ENCODE results near the gene LSM3. TPM values are rescaled to one million over a fixed set of nuclear protein-coding genes. Genes with fewer than 3 reads are reported as not detected.

The LSM3 gene
- total RNA-seq, 1 donor from 2014 or later: 8.8 TPM

DNA sequence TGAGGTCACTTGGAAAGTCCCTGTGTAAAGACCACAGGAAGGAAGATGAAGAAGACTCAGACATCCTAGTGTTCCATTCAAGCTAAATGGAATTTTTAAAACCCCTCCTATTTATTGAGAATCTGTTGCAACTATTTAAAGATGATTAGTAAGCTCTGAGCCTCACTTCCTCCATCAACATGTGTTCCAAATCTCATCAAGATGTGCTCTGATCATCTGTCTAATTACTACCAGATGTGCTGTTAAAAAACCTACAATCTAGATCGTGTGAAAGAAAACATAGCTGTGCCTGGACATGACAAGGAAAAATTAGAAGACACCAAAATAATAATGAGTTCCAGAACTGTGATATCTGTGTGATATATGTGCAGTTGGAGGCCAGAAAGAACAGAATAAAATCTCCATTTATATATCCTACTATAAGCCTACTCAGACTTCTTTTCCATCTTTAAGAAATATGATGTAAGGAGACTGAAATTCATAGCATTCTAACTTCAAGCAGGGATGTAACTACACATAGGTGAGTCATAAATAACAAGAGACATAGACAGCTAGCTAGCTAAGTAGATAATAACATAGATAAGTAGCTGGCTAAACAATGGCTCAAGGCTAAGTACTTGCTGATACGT is 8.0 kb upstream of the LSM3 start:
- no peak for ATAC-seq
- no peak for DNase-seq

DNA sequence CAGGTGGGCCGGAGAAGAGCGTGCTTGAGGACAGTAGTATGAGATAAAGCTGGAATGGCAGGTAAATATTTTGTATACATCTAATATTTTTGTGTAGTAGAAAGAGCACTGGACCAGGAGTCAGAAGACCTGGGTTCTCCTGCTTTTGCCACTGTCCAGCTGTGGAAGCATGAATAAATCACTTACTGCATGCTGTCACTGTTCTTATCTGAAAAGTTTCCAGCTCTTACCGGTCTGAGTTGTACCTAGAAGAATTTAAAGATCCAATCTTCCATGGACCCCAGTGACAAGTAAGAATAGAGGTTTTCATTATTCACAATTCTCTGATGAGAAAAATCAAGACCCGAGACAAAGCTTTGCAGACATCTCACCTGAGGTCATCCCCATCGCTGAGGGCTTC is 6.1 kb upstream of the LSM3 start:
- intact Hi-C loops (cut with DNase I): no loop called here

More for the DNA sequence above, 8.0 kb upstream of the LSM3 start:
- no peak overlapping the region for H3K27ac ChIP-seq
- no peaks in the 10 kb centered on the region for H3K9me3 ChIP-seq
- peaks cover 9% of the 10 kb centered on the region for H3K4me1 ChIP-seq
- H3K27me3 ChIP-seq: no peaks in the 10 kb centered on the region
- peaks cover 74% of the 10 kb centered on the region for H3K36me3 ChIP-seq
- TF ChIP-seq, protein P1, sequence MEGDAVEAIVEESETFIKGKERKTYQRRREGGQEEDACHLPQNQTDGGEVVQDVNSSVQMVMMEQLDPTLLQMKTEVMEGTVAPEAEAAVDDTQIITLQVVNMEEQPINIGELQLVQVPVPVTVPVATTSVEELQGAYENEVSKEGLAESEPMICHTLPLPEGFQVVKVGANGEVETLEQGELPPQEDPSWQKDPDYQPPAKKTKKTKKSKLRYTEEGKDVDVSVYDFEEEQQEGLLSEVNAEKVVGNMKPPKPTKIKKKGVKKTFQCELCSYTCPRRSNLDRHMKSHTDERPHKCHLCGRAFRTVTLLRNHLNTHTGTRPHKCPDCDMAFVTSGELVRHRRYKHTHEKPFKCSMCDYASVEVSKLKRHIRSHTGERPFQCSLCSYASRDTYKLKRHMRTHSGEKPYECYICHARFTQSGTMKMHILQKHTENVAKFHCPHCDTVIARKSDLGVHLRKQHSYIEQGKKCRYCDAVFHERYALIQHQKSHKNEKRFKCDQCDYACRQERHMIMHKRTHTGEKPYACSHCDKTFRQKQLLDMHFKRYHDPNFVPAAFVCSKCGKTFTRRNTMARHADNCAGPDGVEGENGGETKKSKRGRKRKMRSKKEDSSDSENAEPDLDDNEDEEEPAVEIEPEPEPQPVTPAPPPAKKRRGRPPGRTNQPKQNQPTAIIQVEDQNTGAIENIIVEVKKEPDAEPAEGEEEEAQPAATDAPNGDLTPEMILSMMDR (IDR thresholded peaks at IDR 0.05): no peak
- H3K4me3 ChIP-seq: no peak overlapping the region
- intact Hi-C loops (cut with DNase I): no loop called here

DNA sequence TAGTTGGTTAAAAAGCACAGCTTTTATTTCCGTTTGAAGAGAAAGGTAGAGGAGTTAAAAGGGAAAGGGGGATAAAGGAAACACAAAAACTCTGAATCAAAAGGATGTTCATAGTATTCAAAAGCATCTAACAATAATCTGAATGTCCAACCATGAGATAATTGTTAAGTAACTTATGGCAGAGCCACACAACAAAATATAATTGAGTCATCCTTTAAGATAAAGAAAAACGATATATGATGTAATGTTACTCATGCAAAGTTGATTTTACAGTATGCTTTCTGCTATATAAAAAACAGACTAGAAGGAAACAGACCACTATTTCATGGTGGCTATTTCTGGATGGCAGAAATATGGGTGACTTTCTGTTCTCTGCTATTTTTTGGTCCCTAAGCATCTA is 4.1 kb upstream of the LSM3 start:
- no peak for ATAC-seq
- Histone ChIP-seq H3K4me3 (no peak overlapping the region), H3K36me3 (peaks cover 36% of the 10 kb centered on the region), H3K27me3 (no peaks in the 10 kb centered on the region), H3K27ac (no peak overlapping the region), H3K4me1 (peaks cover 30% of the 10 kb centered on the region), H3K9me3 (no peaks in the 10 kb centered on the region)
- no peak for DNase-seq
- TF ChIP-seq, protein P1 (IDR thresholded peaks at IDR 0.05): no peak
- intact Hi-C loops (cut with DNase I): no loop called here

More for the DNA sequence above, 6.1 kb upstream of the LSM3 start:
- no peak overlapping the region for H3K4me3 ChIP-seq
- H3K4me1 ChIP-seq: peaks cover 28% of the 10 kb centered on the region
- peaks cover 56% of the 10 kb centered on the region for H3K36me3 ChIP-seq
- no peaks in the 10 kb centered on the region for H3K27me3 ChIP-seq
- TF ChIP-seq, protein P1 (IDR thresholded peaks at IDR 0.05): no peak
- H3K9me3 ChIP-seq: no peaks in the 10 kb centered on the region
- no peak overlapping the region for H3K27ac ChIP-seq
- DNase-seq (no peak), ATAC-seq (no peak)

DNA sequence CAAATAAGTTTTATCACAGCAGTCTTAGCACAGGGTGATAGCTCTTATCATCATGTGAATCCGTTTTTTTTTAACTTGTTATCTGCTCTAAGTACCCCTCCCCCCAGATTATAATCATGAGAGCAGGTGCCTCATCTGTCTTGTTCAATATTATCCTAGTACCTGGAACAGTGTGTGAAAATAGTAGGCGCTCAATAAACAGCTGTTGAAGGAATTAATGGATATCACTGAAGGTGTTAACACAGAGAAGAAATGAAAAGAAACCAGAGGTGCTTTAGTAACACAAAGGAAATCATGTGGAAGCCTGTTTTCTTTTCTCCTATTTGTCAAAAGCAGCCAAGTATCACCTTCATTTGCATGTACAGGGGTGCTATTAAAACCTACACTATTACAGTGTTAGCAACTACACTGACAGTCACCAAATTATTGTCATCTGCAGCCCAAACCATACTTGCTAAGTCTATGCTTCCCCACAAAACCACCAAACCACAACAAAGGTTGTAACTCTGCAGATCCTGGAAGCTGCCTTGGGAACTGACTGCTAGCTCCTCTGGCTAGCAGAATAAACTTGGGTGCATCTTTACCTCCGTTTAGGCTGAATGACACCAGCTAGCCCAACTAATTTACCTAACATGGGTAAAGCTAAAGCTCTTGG is 3.1 kb upstream of the LSM3 start:
- TF ChIP-seq, protein P1 (IDR thresholded peaks at IDR 0.05): no peak
- Histone ChIP-seq H3K9me3 (no peaks in the 10 kb centered on the region), H3K27me3 (no peaks in the 10 kb centered on the region), H3K4me3 (no peak overlapping the region), H3K36me3 (peaks cover 26% of the 10 kb centered on the region), H3K4me1 (peaks cover 30% of the 10 kb centered on the region), H3K27ac (no peak overlapping the region)
- intact Hi-C loops (cut with DNase I): no loop called here
- no peak for ATAC-seq
- no peak for DNase-seq

DNA sequence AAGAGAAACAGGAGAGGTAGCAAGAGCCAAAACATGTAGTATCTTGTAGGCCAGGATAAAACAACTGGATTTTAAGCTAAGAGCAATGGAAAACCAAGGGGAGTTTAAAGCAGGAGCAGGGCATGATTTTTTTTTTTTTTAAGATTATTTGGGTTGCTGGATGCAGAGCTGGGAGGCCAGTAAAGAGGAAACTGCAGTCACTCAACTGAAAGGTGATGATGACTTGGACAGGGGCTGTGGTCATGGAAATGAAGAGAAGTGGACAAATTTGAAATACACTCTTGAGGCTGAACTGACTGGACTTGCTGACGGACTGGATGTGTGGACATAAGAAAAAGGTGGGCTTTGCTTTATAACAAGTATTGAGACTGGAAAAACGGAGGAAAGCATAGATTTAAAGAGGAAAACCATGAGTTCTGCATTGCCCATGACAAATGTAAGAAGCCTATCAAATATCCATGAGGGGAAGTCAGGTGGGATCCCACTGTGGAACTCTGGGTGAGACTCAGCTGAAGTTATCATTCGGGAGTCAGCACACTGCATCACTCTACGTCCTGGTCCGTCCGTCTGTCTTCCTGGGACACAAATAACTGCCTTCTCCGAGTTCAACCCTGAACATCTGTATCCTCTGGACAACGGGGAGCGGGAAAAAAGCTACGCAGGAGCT is 904 bp upstream of the LSM3 start:
- Histone ChIP-seq H3K36me3 (peaks cover 17% of the 10 kb centered on the region), H3K27me3 (no peaks in the 10 kb centered on the region), H3K4me1 (peaks cover 30% of the 10 kb centered on the region), H3K27ac (peak overlapping the region; percentile 98), H3K9me3 (no peaks in the 10 kb centered on the region), H3K4me3 (peak overlapping the region; percentile 65)
- ATAC-seq: peak; percentile 30
- DNase-seq: no peak
- TF ChIP-seq, protein P1 (IDR thresholded peaks at IDR 0.05): no peak
- intact Hi-C loops (cut with DNase I): no loop called here

Data from upper lobe of right lung (tissue), 1 donor.